Loucy (cell line): ENCODE results near the gene TRAPPC5.

Experiments used
- EZH2phosphoT487 ChIP-seq: fragments of 200-600 bp; IDR thresholded peaks from 2 replicates; pipeline ENCODE4 v1.6.1; 2018; ENCODE audit warnings: antibody characterized with exemption, mild to moderate bottlenecking, moderate library complexity, borderline replicate concordance
- TF ChIP-seq, protein P1 (sequence below): fragments of 200-600 bp; sonication (generic); conservative IDR thresholded peaks from 2 replicates; pipeline ENCODE4 v1.5.1; 2014; ENCODE audit warnings: mild to moderate bottlenecking, antibody characterized with exemption, low read length

DNA sequence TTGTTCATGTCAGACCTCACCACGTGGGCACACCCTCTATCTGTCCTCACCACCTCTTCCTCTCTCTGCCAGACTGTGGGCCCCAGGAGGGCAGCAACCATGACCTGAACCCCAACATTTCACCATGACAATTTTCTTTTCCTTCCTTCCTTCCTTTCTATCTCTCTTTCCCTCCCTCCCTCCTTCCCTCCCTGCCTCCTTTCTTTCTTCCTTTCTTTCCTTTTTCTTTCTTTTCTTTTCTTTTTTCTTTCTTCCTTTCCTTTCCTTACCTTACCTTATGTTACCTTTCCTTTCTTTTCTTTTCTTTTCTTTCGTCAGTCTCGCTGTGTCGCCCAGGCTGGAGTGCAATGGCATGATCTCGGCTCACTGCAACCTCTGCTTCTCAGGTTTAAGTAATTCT lies 30.0 kb downstream of the TRAPPC5 start:
- TF ChIP-seq, protein P1, sequence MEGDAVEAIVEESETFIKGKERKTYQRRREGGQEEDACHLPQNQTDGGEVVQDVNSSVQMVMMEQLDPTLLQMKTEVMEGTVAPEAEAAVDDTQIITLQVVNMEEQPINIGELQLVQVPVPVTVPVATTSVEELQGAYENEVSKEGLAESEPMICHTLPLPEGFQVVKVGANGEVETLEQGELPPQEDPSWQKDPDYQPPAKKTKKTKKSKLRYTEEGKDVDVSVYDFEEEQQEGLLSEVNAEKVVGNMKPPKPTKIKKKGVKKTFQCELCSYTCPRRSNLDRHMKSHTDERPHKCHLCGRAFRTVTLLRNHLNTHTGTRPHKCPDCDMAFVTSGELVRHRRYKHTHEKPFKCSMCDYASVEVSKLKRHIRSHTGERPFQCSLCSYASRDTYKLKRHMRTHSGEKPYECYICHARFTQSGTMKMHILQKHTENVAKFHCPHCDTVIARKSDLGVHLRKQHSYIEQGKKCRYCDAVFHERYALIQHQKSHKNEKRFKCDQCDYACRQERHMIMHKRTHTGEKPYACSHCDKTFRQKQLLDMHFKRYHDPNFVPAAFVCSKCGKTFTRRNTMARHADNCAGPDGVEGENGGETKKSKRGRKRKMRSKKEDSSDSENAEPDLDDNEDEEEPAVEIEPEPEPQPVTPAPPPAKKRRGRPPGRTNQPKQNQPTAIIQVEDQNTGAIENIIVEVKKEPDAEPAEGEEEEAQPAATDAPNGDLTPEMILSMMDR, result no peak
- TF ChIP-seq EZH2phosphoT487, result no peak
